ENCODE measurements around the gene HDAC11.

The HDAC11 gene

DNA sequence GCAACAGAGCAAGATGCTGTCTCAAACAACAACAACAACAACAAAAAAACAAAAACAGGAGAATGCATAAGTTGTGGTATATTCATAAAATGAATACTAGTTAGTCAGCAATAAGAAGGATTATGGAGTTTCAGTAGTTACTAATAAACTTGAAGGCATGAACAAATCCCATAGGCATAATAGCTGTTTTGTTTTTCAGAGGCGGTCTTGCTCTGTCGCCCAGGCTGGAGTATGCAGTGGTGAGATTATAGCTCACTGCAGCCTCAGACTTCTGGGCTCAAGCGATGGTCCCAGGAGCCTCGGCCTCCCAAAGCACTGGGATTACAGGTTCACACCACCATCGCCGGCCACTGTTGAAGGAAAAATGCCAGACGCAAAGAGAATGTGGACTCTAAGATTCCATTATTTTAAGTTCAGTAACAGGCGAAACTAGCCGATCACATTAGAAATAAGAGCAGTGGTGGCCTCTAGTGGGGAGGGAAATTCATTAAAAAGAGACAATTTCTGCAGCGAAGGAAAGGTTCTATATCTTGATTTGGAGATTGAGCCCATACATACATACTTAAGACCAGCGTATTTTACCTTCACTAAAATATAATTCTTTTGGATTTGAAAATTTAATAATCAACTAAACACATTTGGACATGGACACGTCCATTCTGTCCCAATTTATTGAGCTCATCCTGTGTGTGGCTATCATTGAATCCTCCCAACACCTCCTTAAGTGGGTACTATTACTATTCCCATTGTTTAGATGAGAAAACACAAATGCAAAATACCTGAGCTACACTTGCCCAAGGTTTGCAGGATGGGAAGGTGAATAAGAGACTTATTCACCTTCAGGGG lies 27.4 kb upstream of the HDAC11 start:
- TF ChIP-seq, protein P1, sequence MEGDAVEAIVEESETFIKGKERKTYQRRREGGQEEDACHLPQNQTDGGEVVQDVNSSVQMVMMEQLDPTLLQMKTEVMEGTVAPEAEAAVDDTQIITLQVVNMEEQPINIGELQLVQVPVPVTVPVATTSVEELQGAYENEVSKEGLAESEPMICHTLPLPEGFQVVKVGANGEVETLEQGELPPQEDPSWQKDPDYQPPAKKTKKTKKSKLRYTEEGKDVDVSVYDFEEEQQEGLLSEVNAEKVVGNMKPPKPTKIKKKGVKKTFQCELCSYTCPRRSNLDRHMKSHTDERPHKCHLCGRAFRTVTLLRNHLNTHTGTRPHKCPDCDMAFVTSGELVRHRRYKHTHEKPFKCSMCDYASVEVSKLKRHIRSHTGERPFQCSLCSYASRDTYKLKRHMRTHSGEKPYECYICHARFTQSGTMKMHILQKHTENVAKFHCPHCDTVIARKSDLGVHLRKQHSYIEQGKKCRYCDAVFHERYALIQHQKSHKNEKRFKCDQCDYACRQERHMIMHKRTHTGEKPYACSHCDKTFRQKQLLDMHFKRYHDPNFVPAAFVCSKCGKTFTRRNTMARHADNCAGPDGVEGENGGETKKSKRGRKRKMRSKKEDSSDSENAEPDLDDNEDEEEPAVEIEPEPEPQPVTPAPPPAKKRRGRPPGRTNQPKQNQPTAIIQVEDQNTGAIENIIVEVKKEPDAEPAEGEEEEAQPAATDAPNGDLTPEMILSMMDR (conservative IDR thresholded peaks at IDR 0.05) = peak; percentile 84
- H3K27ac ChIP-seq = peak overlapping the region; percentile 82

DNA sequence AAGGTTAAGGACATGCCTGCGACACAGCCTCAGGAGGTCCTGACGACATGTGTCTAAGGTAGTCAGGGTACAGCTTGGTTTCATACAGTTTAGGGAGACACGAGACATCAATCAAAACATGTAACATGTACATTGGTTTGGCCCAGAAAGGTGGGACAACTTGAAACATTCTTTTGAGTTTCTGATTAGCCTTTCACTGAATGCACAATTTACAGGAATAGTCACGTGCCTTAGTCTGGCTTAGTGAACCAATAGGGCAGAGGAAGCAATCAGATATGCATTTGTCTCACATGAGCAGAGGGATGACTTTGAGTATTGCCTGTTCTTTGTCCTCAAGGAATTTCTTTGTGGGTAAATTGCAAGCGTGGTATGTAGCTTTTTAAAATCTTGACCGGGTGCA lies 24.5 kb upstream of the HDAC11 start:
- no peak overlapping the region for H3K27ac ChIP-seq
- TF ChIP-seq, protein P1 (conservative IDR thresholded peaks at IDR 0.05) = no peak

DNA sequence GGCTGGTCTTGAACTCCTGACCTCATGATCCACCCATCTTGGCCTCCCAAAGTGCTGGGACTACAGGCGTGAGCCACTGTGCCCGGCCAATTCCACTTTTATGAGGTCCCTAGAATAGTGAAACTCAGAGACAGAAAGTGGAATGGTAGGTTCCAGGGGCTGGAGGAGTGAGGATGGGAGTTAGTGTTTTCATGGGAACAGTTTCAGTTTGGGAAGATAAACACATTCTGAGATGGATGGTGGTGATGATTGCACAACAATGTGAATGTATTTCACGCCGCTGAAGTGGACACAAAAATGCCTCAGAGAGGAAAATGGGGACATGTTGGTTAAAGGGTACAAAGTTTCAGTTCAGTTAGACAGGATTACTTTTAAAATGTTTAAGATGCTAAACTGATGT lies 22.5 kb upstream of the HDAC11 start:
- TF ChIP-seq, protein P1 (conservative IDR thresholded peaks at IDR 0.05) = no peak

DNA sequence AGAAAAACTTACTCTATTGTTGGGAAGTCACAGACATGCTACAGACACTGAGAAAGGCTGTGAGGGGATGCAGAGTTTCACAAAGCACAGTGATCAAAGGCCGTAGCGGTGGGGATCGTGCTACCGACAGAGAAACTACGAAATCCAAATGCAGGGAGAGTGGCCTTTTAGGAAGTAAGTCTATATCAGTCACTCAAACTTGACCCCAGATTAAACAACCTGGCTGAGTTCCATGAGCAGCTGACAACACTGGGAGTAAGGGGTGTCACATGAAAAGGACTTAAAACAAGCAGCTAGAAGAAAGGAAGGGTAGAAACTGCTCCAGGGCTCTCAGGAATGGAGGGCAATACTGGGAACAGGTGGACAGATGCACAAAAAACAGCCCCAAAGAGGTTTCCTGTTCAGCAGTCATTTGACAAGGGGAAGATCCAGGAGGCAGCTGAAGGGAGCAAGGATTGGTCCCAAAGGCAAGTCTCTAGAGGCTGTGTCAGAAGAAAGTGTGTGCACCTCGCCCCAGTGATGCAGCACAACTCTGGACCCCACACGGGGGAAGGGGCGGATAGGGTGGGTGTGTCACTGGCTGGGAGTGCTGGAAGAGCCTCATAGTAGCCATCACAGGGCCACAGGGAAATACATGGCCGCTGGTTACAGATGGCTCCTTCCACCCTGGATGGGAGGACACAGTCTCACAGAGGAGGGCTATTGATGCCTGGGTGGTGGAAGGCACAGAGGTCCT lies 20.3 kb upstream of the HDAC11 start:
- no peak overlapping the region for H3K27ac ChIP-seq
- TF ChIP-seq, protein P1 (conservative IDR thresholded peaks at IDR 0.05) = no peak

More for the DNA sequence above, 22.5 kb upstream of the HDAC11 start:
- no peak overlapping the region for H3K27ac ChIP-seq

DNA sequence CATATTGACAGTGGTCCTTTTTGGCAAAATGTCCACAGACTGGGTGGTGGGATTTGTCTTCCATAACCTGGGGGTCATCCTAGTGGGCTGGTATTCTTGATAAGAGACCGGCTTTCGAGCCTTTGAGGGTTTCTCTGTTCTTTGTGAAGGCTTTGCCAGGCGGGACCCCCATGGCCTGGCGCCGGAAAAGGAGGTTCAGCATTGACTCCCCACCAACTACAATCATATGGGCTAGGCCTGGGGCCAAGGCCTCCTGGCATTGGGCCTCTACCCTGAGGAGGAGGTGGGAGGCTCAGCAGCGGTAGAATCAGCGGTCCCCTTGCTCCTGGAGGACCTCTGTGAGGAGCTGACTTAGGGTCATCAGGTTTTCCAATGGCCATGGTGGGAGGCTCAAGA lies 19.8 kb upstream of the HDAC11 start:
- TF ChIP-seq, protein P1 (conservative IDR thresholded peaks at IDR 0.05) = no peak
- no peak overlapping the region for H3K27ac ChIP-seq

DNA sequence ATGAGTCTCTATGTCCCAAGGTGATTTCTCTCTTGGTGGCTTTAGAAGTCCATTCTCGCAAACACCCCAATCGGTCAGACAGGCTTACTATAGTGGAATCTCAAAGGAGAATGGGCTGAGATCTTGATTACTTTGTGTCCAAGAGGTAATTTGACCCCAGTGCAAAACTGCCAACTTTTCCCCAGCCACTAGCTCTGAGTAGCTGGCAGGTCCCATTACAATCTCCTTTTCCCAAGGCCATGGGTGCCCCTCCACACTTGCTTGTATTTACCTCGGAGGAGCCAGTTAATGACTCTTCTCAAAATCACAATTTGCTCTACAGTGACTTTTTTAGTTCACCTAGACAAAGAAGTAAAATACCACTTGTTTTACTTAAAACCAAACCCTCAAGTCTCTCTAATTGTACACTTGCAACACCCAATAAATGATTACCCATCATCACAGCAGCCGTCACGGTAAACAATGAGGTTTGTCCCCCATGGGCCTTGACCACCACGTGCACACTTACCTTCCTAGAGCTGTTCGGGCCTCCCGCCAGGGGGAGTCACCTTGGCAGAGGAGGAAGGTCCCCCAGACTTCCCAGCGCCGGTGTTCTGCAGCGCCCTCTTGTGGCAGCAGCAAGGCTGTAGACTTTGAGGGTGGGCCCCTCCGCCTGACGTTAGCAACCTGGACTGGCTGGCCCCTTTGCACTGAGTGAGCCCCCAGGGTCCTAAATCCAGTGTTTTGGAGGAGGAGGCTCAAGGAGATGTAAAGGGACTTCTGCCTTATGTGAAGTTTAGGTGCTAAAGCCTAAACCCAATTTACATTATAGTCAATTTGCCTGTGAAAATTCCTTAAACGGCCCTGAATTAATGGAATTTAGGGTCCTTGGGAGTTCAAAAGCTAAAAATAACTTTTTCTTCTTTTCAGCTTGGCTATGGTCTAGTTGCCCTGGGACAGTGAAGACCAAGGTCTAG lies 18.7 kb upstream of the HDAC11 start:
- H3K27ac ChIP-seq = no peak overlapping the region
- TF ChIP-seq, protein P1 (conservative IDR thresholded peaks at IDR 0.05) = peak; percentile 62

Data from VCaP (cell line).